ENCODE results near the gene DDX6. TPM values are rescaled to one million over a fixed set of nuclear protein-coding genes. Genes with fewer than 3 reads are reported as not detected.

DDX6 gene
- total and polyA plus RNA-seq, 4 donors, result 11.3 to 98.4 (median 43.8) TPM

- TF ChIP-seq, protein P1, sequence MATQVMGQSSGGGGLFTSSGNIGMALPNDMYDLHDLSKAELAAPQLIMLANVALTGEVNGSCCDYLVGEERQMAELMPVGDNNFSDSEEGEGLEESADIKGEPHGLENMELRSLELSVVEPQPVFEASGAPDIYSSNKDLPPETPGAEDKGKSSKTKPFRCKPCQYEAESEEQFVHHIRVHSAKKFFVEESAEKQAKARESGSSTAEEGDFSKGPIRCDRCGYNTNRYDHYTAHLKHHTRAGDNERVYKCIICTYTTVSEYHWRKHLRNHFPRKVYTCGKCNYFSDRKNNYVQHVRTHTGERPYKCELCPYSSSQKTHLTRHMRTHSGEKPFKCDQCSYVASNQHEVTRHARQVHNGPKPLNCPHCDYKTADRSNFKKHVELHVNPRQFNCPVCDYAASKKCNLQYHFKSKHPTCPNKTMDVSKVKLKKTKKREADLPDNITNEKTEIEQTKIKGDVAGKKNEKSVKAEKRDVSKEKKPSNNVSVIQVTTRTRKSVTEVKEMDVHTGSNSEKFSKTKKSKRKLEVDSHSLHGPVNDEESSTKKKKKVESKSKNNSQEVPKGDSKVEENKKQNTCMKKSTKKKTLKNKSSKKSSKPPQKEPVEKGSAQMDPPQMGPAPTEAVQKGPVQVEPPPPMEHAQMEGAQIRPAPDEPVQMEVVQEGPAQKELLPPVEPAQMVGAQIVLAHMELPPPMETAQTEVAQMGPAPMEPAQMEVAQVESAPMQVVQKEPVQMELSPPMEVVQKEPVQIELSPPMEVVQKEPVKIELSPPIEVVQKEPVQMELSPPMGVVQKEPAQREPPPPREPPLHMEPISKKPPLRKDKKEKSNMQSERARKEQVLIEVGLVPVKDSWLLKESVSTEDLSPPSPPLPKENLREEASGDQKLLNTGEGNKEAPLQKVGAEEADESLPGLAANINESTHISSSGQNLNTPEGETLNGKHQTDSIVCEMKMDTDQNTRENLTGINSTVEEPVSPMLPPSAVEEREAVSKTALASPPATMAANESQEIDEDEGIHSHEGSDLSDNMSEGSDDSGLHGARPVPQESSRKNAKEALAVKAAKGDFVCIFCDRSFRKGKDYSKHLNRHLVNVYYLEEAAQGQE (IDR thresholded peaks at IDR 0.05), result no peak
- no peak for TF ChIP-seq HNF4G (IDR thresholded peaks at IDR 0.05)
Measured at GRCh38 chr11:118797510-118797909, 6.5 kb upstream of the DDX6 start (continued).

GRCh38 chr11:118792570-118793124 lies 1.7 kb upstream of the DDX6 start:
- H3K9me3 ChIP-seq (ENCODE audit: control insufficient read depth in 4 of 4, low read length in 3 of 4), result no peaks in the 10 kb centered on the region
- peaks cover 10 to 23% (median 20%) of the 10 kb centered on the region in 4 donors for H3K4me1 ChIP-seq (ENCODE audit: control insufficient read depth in 4 of 4, insufficient read depth in 4 of 4, low read length in 3 of 4)
- H3K36me3 ChIP-seq (ENCODE audit: control insufficient read depth in 4 of 4, insufficient read depth in 3 of 4, low read depth in 1 of 4, low read length in 3 of 4), result no peaks in the 10 kb centered on the region
- 5% methylated on average over 8 of the region's 8 CpGs for WGBS
- DNase-seq (ENCODE audit: low spot score), result peak; percentile 75
- no peaks in the 10 kb centered on the region for H3K27me3 ChIP-seq (ENCODE audit: control insufficient read depth in 4 of 4, insufficient read depth in 4 of 4, low read length in 3 of 4)
- no peak for TF ChIP-seq ZBTB33 (IDR thresholded peaks at IDR 0.05)
- peak; percentile 86 to 90 for TF ChIP-seq JUND (IDR thresholded peaks at IDR 0.05)
- peak; percentile 83 for TF ChIP-seq TAF1 (conservative IDR thresholded peaks at IDR 0.05)
- no peak for TF ChIP-seq FOXA1 (IDR thresholded peaks at IDR 0.05)
- peak; percentile 84 to 89 for TF ChIP-seq HNF4A (conservative IDR thresholded peaks at IDR 0.05)
- peak; percentile 96 for TF ChIP-seq NR2F2 (IDR thresholded peaks at IDR 0.05)
- TF ChIP-seq ATF3 (IDR thresholded peaks at IDR 0.05), result no peak
- TF ChIP-seq, protein P2, sequence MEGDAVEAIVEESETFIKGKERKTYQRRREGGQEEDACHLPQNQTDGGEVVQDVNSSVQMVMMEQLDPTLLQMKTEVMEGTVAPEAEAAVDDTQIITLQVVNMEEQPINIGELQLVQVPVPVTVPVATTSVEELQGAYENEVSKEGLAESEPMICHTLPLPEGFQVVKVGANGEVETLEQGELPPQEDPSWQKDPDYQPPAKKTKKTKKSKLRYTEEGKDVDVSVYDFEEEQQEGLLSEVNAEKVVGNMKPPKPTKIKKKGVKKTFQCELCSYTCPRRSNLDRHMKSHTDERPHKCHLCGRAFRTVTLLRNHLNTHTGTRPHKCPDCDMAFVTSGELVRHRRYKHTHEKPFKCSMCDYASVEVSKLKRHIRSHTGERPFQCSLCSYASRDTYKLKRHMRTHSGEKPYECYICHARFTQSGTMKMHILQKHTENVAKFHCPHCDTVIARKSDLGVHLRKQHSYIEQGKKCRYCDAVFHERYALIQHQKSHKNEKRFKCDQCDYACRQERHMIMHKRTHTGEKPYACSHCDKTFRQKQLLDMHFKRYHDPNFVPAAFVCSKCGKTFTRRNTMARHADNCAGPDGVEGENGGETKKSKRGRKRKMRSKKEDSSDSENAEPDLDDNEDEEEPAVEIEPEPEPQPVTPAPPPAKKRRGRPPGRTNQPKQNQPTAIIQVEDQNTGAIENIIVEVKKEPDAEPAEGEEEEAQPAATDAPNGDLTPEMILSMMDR (IDR thresholded peaks at IDR 0.05; ENCODE audit: low read depth, low read length, missing input control), result no peak
- peak; percentile 27 for TF ChIP-seq FOXA2 (IDR thresholded peaks at IDR 0.05)
- TF ChIP-seq, protein P3, sequence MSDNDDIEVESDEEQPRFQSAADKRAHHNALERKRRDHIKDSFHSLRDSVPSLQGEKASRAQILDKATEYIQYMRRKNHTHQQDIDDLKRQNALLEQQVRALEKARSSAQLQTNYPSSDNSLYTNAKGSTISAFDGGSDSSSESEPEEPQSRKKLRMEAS (IDR thresholded peaks at IDR 0.05), result peak; percentile 71
- peak in 1 of 2 donors; percentile 46 for TF ChIP-seq GABPA (IDR thresholded peaks at IDR 0.05 in 1 of 2, conservative IDR thresholded peaks at IDR 0.05 in 1 of 2)
- peak; percentile 52 to 65 for TF ChIP-seq RAD21 (IDR thresholded peaks at IDR 0.05)
- peak; percentile 81 for TF ChIP-seq YY1 (IDR thresholded peaks at IDR 0.05)
- TF ChIP-seq HNF4G (IDR thresholded peaks at IDR 0.05), result peak; percentile 42
- peak in 1 of 2 donors; percentile 30 for TF ChIP-seq EGR1 (IDR thresholded peaks at IDR 0.05; ENCODE audit: low read depth in 2 of 2)
- TF ChIP-seq RXRA (IDR thresholded peaks at IDR 0.05), result peak; percentile 93
- TF ChIP-seq, protein P1 (IDR thresholded peaks at IDR 0.05), result peak; percentile 90
- peak; percentile 91 for TF ChIP-seq SP1 (IDR thresholded peaks at IDR 0.05)
- H3K9ac ChIP-seq (ENCODE audit: low read depth in 1 of 2, low read length in 2 of 2), result peak overlapping the region in 1 of 2 donors; percentile 100
- peak overlapping the region; percentile 73 to 99 (median 93) for H3K4me3 ChIP-seq (ENCODE audit: low read depth in 1 of 3, low read length in 3 of 3)
- H3K27ac ChIP-seq (ENCODE audit: low read depth in 1 of 2, low read length in 2 of 2), result peak overlapping the region; percentile 100

Data from liver (tissue), 9 donors.